Measurements from ENCODE around the gene LACRT. TPM values are rescaled to one million over a fixed set of nuclear protein-coding genes. Genes with fewer than 3 reads are reported as not detected.

LACRT gene, protein sequence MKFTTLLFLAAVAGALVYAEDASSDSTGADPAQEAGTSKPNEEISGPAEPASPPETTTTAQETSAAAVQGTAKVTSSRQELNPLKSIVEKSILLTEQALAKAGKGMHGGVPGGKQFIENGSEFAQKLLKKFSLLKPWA
- polyA plus RNA-seq (2012; ENCODE audit: insufficient read length, low read depth), result not detected

DNA sequence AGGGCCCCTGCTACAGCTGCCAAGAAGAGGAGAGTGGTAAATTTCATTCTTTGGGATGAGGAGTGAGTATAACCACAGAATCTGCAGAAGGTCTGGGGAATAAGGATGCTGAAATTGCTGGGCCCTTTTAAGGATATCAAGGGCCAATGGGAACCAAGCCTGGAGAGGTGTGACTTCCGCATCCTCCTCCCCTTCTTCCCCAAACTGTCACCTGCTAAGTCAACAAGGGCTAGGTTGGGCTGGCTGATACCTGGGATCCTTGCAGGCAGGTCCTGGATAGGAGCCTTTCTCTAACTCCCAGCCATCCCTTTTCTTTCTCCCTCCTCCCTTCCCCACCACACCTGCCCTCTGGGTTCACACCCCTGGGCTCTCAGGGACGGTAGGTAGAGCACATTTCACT, at the start of gene LACRT:
LACRT (minus strand) TSS at position 101 of the 400 bp plus-strand sequence; CDS start at position 47, 54 bp downstream.
- TF ChIP-seq POLR2AphosphoS5 (IDR thresholded peaks at IDR 0.05; ENCODE audit: low read depth, low read length) (no peak), SIN3A (IDR thresholded peaks at IDR 0.05; ENCODE audit: borderline replicate concordance, insufficient read depth, low read length) (no peak), TAF1 (IDR thresholded peaks at IDR 0.05; ENCODE audit: borderline replicate concordance, insufficient read depth, low read length) (no peak), FOXP2 (optimal IDR thresholded peaks at IDR 0.05; ENCODE audit: borderline replicate concordance, extremely low read depth, extremely low read length, insufficient read depth) (no peak)
- TF ChIP-seq, protein P1, sequence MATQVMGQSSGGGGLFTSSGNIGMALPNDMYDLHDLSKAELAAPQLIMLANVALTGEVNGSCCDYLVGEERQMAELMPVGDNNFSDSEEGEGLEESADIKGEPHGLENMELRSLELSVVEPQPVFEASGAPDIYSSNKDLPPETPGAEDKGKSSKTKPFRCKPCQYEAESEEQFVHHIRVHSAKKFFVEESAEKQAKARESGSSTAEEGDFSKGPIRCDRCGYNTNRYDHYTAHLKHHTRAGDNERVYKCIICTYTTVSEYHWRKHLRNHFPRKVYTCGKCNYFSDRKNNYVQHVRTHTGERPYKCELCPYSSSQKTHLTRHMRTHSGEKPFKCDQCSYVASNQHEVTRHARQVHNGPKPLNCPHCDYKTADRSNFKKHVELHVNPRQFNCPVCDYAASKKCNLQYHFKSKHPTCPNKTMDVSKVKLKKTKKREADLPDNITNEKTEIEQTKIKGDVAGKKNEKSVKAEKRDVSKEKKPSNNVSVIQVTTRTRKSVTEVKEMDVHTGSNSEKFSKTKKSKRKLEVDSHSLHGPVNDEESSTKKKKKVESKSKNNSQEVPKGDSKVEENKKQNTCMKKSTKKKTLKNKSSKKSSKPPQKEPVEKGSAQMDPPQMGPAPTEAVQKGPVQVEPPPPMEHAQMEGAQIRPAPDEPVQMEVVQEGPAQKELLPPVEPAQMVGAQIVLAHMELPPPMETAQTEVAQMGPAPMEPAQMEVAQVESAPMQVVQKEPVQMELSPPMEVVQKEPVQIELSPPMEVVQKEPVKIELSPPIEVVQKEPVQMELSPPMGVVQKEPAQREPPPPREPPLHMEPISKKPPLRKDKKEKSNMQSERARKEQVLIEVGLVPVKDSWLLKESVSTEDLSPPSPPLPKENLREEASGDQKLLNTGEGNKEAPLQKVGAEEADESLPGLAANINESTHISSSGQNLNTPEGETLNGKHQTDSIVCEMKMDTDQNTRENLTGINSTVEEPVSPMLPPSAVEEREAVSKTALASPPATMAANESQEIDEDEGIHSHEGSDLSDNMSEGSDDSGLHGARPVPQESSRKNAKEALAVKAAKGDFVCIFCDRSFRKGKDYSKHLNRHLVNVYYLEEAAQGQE (IDR thresholded peaks at IDR 0.05; ENCODE audit: insufficient read depth in 1 of 2, low read depth in 2 of 2, low read length in 2 of 2), result no peak

DNA sequence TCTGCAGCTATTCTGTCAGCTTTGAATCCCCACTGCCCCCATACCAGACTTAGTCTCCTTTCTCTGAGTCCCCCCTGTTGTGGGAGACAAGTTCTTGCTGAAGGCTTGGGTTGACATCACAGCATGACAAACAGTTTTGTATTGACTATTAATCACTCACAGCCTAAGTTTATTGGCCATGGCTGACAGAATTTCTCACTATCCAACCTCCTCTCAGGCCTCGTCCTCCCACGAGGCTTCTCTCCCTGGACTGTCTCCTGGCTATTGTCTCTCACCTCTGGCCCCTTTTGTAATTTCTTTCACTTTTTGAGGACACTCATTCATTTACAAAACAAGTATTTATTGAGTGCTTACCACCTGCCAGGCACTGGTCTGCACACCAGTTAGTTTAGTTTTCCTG, 48.7 kb upstream of the LACRT start:
- TF ChIP-seq, protein P1 (IDR thresholded peaks at IDR 0.05; ENCODE audit: insufficient read depth in 1 of 2, low read depth in 2 of 2, low read length in 2 of 2), result no peak

DNA sequence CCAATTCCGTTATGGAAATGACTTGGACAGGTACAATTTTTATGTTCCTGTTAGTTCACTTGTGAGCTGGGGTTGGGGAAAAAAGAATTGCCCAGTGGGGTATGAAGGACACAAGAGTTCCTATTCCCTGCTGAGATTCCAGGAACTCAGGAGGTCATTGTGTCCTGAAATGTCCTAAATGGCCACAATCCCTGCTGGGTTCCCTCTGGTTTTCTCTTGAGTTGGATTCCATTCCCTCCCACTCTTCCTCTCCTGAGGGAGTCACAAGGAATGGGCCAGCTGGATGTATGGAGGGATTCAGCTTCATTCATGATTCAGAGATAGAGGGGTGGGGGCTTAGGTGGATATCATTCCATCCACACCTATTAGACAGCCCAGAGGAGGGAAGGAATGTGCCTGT, 48.0 kb upstream of the LACRT start:
- TF ChIP-seq, protein P1 (IDR thresholded peaks at IDR 0.05; ENCODE audit: insufficient read depth in 1 of 2, low read depth in 2 of 2, low read length in 2 of 2), result no peak
- TF ChIP-seq FOXP2 (optimal IDR thresholded peaks at IDR 0.05; ENCODE audit: borderline replicate concordance, extremely low read depth, extremely low read length, insufficient read depth), result no peak
- TF ChIP-seq SIN3A (IDR thresholded peaks at IDR 0.05; ENCODE audit: borderline replicate concordance, insufficient read depth, low read length), result no peak
- no peak for TF ChIP-seq TAF1 (IDR thresholded peaks at IDR 0.05; ENCODE audit: borderline replicate concordance, insufficient read depth, low read length)
- TF ChIP-seq POLR2AphosphoS5 (IDR thresholded peaks at IDR 0.05; ENCODE audit: low read depth, low read length), result no peak

DNA sequence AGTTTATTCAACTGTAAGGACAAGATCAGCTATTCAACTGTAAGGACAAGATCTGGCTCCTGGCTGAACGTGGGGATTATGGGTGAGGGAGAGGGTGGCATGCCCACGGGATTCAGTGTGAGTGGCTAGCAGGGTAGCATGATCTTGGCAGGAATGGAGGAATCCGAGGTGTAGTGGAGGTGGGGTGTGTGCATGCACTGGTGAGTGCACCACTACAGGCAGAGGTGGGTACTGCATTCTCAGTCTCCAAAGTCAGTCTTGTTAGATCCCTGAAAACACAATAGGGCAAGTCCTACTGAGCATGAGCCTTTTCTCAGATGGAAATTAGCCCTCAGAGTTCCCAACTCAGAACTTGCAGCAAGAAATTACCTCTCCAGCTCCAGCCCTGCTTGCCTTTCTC, 45.7 kb upstream of the LACRT start:
- TF ChIP-seq POLR2AphosphoS5 (IDR thresholded peaks at IDR 0.05; ENCODE audit: low read depth, low read length) (no peak), FOXP2 (optimal IDR thresholded peaks at IDR 0.05; ENCODE audit: borderline replicate concordance, extremely low read depth, extremely low read length, insufficient read depth) (no peak), TAF1 (IDR thresholded peaks at IDR 0.05; ENCODE audit: borderline replicate concordance, insufficient read depth, low read length) (no peak), SIN3A (IDR thresholded peaks at IDR 0.05; ENCODE audit: borderline replicate concordance, insufficient read depth, low read length) (no peak)
- TF ChIP-seq, protein P1 (IDR thresholded peaks at IDR 0.05; ENCODE audit: insufficient read depth in 1 of 2, low read depth in 2 of 2, low read length in 2 of 2), result no peak

DNA sequence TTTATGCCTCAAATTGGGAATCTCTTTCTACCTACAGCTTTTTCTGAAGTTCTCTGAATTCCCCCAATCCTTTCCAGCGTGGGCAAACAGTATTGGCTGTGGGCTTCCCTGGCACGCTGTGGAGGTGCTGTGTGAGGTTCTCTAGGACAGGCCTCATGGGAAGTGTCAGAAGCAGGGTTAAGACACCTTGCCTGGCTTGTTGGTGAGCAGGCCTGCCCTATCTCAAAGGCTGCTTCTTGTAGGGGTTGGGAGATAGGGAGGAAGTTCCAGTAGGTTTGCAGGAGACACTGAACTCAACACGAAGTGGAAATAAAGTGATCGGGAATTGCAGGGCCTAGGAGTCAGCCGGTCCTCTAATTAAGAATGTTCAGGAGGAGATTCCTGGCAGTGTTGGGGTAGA, 43.4 kb upstream of the LACRT start:
- TF ChIP-seq, protein P1 (IDR thresholded peaks at IDR 0.05; ENCODE audit: insufficient read depth in 1 of 2, low read depth in 2 of 2, low read length in 2 of 2), result no peak
- TF ChIP-seq FOXP2 (optimal IDR thresholded peaks at IDR 0.05; ENCODE audit: borderline replicate concordance, extremely low read depth, extremely low read length, insufficient read depth) (no peak), SIN3A (IDR thresholded peaks at IDR 0.05; ENCODE audit: borderline replicate concordance, insufficient read depth, low read length) (no peak), TAF1 (IDR thresholded peaks at IDR 0.05; ENCODE audit: borderline replicate concordance, insufficient read depth, low read length) (no peak), POLR2AphosphoS5 (IDR thresholded peaks at IDR 0.05; ENCODE audit: low read depth, low read length) (no peak)

Data from PFSK-1 (cell line).